Adipocyte (in vitro differentiated cells): ENCODE data around the gene PFDN5.

Experiments used
- DNase-seq: peaks from one replicate; pipeline ENCODE4 v3.0.0-alpha.2; 2015; ENCODE audit warnings: low read depth
- H3K27me3 ChIP-seq: replicated peaks from 2 replicates; pipeline ENCODE4 v1.7.0; 2013; ENCODE audit warnings: mild to moderate bottlenecking, low read length, moderate library complexity; ENCODE audit not compliant: control insufficient read depth, insufficient read depth
- H3K36me3 ChIP-seq: 2 replicates; pipeline ENCODE4 v1.7.0; 2013; ENCODE audit warnings: low read length, mild to moderate bottlenecking, moderate library complexity; ENCODE audit not compliant: control insufficient read depth, insufficient read depth, severe bottlenecking
- H3K4me1 ChIP-seq: 2 replicates; pipeline ENCODE4 v1.7.0; 2013; ENCODE audit warnings: mild to moderate bottlenecking, low read length, moderate library complexity; ENCODE audit not compliant: control insufficient read depth, insufficient read depth
- H3K4me3 ChIP-seq: 2 replicates; pipeline ENCODE4 v1.7.0; 2013; ENCODE audit warnings: mild to moderate bottlenecking, low read length, moderate library complexity
- H3K9ac ChIP-seq: 2 replicates; pipeline ENCODE4 v1.7.0; 2013; ENCODE audit warnings: mild to moderate bottlenecking, low read length, moderate library complexity
- H3K9me3 ChIP-seq: 2 replicates; pipeline ENCODE4 v1.7.0; 2013; ENCODE audit warnings: mild to moderate bottlenecking, low read length, moderate library complexity; ENCODE audit not compliant: control insufficient read depth

Gene PFDN5

DNA sequence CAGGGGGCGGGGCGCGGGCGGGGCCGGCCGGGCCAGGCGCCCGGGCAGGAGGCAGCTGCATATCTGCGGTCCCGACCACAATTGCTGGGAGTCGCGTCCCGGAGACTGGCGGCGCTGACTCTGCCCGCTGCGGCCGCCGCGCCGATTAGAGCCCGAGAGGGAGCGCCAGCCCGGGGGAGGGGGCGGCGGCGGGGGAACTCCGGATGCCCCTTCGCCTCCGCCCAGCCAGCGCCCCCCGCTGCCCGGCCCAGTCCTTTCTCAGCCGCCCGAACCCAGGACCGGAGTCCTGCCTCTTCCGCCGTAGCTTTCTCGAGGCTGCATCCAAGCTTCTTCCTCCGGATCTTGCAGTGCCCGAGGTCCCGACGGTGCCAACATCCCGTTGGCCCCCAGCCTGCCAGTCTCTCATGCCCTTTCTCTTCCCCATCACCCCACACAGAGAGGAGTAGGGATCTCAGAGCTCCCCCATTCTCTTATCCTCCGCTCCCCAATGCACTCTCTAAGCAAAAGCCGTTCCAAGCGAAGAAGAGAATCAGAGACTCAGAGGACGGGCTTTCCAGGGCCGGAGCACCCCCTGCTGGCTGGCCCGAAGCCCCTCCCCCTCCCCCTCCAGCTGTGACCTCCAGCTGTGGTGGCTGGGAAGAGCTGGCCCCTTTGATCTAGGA lies 49.6 kb downstream of the PFDN5 start:
- H3K27me3 ChIP-seq = peaks cover 9% of the 10 kb centered on the region
- no peaks in the 10 kb centered on the region for H3K9me3 ChIP-seq
- H3K4me1 ChIP-seq = peaks cover 21% of the 10 kb centered on the region
- H3K4me3 ChIP-seq = peak overlapping the region; percentile 87
- no peaks in the 10 kb centered on the region for H3K36me3 ChIP-seq
- peak; percentile 91 for DNase-seq
- H3K9ac ChIP-seq = peak overlapping the region; percentile 87

DNA sequence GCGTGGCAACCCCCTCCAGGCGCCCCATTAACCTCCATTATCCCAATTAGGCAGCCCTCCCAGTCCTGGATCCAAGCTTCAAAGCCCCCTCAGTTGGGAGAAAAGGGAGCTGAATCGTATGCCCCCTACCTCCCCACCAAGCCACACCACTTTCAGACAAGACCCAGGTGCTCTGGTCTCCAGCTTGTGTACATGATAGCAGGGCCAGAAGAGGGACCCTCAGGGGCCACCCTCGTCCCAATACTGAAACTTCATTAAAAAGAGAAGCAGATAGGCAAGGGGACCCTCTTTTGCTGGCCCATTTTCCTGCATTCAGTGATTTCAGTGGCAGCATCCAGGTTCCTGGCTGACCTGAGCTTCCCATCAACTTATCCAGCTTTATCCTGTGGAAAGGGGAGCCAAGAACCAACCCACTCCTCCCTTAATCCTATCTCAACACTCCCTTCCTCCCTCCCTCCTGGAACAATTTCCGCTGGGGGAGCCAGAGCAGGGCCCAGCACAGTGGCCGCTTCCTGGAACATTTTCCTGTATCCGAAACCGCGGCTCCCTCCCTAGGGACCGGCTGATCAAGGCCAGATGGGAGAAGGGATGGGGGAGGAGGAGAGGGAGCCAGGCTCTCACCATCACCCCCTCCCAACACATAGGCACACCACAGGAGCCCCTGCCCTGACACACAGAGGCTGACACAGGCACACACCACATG lies 50.3 kb downstream of the PFDN5 start:
- peaks cover 21% of the 10 kb centered on the region for H3K4me1 ChIP-seq
- peak; percentile 50 for DNase-seq
- H3K9me3 ChIP-seq = no peaks in the 10 kb centered on the region
- no peaks in the 10 kb centered on the region for H3K36me3 ChIP-seq
- H3K9ac ChIP-seq = peak overlapping the region; percentile 87
- peak overlapping the region; percentile 87 for H3K4me3 ChIP-seq
- H3K27me3 ChIP-seq = peaks cover 9% of the 10 kb centered on the region

DNA sequence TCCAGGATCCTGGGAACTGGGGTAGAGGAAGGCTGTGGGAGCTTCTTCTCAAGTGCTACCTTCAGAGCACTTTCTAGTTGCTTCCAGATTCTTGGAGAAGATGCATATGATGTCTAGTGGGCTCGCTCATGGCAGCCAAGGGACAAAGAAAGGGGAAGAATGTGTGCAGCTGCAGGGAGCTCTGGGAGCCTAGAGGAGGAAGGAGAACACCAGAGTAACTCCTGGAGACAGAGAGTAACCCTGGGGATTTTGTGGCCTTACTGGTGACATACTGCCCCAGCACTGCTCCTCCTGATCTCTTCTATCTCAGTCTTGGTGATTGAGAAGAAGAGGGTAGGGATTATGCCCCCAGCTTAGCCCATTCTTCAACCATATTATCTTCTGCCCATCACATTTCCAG lies 51.1 kb downstream of the PFDN5 start:
- Histone ChIP-seq H3K36me3 (no peaks in the 10 kb centered on the region), H3K27me3 (peaks cover under 1% of the 10 kb centered on the region), H3K4me1 (peaks cover 21% of the 10 kb centered on the region), H3K4me3 (no peak overlapping the region), H3K9ac (no peak overlapping the region), H3K9me3 (no peaks in the 10 kb centered on the region)
- no peak for DNase-seq

DNA sequence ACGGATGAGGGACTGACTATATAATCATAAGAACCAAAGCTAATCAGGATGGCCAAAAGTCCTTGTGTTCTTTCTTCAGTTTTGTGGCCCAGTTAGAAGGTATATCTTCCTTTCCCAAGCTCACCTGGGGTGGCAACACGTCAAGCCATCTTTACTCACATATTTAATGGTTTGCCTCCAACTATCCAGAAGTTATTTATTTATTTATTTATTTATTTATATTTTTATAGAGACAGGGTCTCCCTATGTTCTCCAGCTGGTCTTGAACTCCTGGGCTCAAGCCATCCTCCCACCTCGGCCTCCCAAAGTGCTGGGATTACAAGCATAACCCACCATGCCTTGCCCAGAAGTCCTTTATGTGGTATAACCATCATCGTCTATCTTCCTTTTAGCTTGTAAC lies 52.6 kb downstream of the PFDN5 start:
- Histone ChIP-seq H3K4me3 (no peak overlapping the region), H3K9ac (no peak overlapping the region), H3K36me3 (no peaks in the 10 kb centered on the region), H3K27me3 (no peaks in the 10 kb centered on the region), H3K4me1 (peaks cover 24% of the 10 kb centered on the region), H3K9me3 (no peaks in the 10 kb centered on the region)
- DNase-seq = no peak
